AG04449 (cell line): ENCODE data around the gene TPSB2.

Source experiments
- CTCF ChIA-PET: fragments of 350-600 bp; formaldehyde crosslinking; extraction: SDS; loops from one replicate; lab custom pipeline; 2021; ENCODE audit warnings: antibody characterized with exemption; lab: Yijun Ruan, JAX
- POLR2A ChIA-PET: fragments of 400-600, 350-600 bp; formaldehyde crosslinking; extraction: SDS; loops from one replicate; lab custom pipeline; 2020; ENCODE audit warnings: antibody characterized with exemption, inconsistent platforms; lab: Yijun Ruan, JAX
- DNase-seq: peaks from one replicate; pipeline ENCODE4 v3.0.0-alpha.2; 2010; ENCODE audit warnings: low read depth, low spot score
- H3K4me3 ChIP-seq: 2 replicates; pipeline ENCODE4 v1.5.1; 2011; ENCODE audit warnings: low read depth, mild to moderate bottlenecking, control low read depth, low read length
- CTCF ChIP-seq: IDR thresholded peaks from one replicate; pipeline ENCODE4 v1.5.1; 2011; ENCODE audit warnings: mild to moderate bottlenecking, moderate library complexity, low read length, control low read depth, inconsistent platforms; ENCODE audit not compliant: insufficient read depth; ENCODE audit errors: missing control alignments

The TPSB2 gene

DNA sequence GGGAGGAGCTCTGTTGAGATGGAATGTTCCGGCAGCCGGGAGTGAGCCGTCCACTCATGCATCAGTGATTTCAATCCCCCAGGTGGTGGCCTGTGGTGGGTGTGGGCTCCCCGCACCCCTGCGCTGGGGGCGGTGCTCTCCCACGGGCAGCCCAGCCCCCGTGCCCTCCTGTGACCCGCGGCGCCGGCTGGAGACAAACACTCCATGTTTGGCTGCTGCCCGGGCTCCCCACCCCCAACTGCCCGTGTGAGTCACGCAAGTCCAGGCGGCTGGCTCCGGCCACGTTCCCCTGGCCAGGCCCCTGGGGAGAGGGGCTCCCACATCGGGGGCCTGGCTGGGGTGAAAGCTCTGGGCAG lies 47.7 kb downstream of the TPSB2 start:
- H3K4me3 ChIP-seq, result no peak overlapping the region
- DNase-seq, result peak; percentile 3
- no peak for TF ChIP-seq CTCF
- POLR2A ChIA-PET, result no interaction called here
- CTCF ChIA-PET, result no interaction called here

- DNase-seq, result no peak
- no peak overlapping the region for H3K4me3 ChIP-seq
- no peak for TF ChIP-seq CTCF
- ChIA-PET CTCF (no interaction called here), POLR2A (no interaction called here)
Measured at GRCh38 chr16:1181404-1182315, 48.3 kb downstream of the TPSB2 start.

DNA sequence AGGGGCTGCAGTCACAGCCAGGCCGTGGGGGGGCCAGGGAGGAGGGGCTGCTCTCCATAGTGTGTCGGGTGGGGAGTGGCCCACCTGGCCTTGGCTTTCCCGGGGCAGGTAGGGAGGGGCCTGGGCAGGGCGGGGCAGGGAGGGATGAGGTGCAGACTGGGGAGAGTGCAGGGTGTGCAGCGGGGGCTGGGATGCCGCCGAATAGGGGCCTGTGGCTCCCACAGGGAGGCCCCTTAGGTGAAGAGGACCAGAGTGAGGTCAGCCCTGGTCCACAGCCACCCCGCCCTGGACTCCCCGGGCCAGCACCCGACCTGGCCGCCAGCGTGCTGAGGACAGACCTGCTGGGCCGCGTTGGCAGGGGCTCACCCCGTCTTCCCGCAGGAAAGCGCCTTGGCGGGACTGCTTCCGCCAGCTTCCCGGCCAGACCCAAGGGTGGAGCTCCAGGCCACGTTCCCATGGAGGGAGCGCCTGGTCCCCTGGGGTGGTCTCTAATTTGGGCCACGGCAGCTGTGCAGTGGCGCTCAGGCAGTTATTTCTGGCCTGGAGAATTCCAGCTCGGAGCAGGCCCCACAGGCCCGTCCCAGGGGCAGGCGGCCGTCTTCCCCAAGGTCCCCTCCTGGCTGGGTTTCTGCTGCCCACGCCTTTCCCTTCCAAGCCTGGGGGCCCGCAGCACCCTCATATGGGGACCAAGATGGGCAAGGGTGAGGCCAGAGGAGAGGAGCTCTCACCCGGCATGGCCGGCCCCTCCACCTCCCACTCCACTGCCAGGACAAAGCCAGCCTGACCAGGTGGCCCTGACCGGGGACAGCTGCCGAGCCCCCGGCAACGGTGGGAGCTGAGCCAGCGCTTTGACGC lies 49.2 kb downstream of the TPSB2 start:
- ChIA-PET CTCF (no interaction called here), POLR2A (no interaction called here)
- H3K4me3 ChIP-seq, result no peak overlapping the region
- DNase-seq, result no peak
- TF ChIP-seq CTCF, result no peak
